Measurements from ENCODE around the gene NR2E1.
A peak's percentile ranks its signal among the peaks of the same experiment; 100 is the strongest.

The NR2E1 gene

GRCh38 chr6:108156180-108156937 lies 9.5 kb upstream of the NR2E1 start:
- DNase-seq: peak; percentile 43

GRCh38 chr6:108156938-108157233 lies 8.9 kb upstream of the NR2E1 start:
- DNase-seq: no peak

GRCh38 chr6:108157234-108157980 lies 8.4 kb upstream of the NR2E1 start:
- no peak for DNase-seq

GRCh38 chr6:108157981-108158525 lies 7.8 kb upstream of the NR2E1 start:
- no peak for DNase-seq

- DNase-seq: no peak
Observed at GRCh38 chr6:108159981-108160380, 5.8 kb upstream of the NR2E1 start.

GRCh38 chr6:108161724-108162282 lies 4.0 kb upstream of the NR2E1 start:
- no peak for DNase-seq

GRCh38 chr6:108163267-108163643 lies 2.6 kb upstream of the NR2E1 start:
- DNase-seq: no peak

GRCh38 chr6:108163644-108164542 lies 1.9 kb upstream of the NR2E1 start:
- DNase-seq: no peak

- DNase-seq: no peak
Observed at GRCh38 chr6:108164543-108164814, 1.3 kb upstream of the NR2E1 start.

- DNase-seq: no peak
Observed at GRCh38 chr6:108164815-108165706, 761 bp upstream of the NR2E1 start.

- DNase-seq: no peak
Observed at GRCh38 chr6:108166664-108167448, 1.0 kb downstream of the NR2E1 start.

- DNase-seq: no peak
Observed at GRCh38 chr6:108167449-108168089, 1.7 kb downstream of the NR2E1 start.

GRCh38 chr6:108168090-108168463 lies 2.3 kb downstream of the NR2E1 start:
- DNase-seq: no peak

- DNase-seq: no peak
Observed at GRCh38 chr6:108168501-108169463, 3.0 kb downstream of the NR2E1 start.

GRCh38 chr6:108169464-108170331 lies 3.9 kb downstream of the NR2E1 start:
- no peak for DNase-seq

GRCh38 chr6:108170332-108171290 lies 4.8 kb downstream of the NR2E1 start:
- no peak for DNase-seq

GRCh38 chr6:108171291-108171917 lies 5.6 kb downstream of the NR2E1 start:
- DNase-seq: no peak
